Neural progenitor cell (in vitro differentiated cells): Measurements from ENCODE around the gene METTL21C. TPM values are rescaled to one million over a fixed set of nuclear protein-coding genes. Genes with fewer than 3 reads are reported as not detected.

Experiments
- DNase-seq: peaks from one replicate; pipeline ENCODE4 v3.0.0-alpha.2; 2016; ENCODE audit warnings: low spot score
- H2AFZ ChIP-seq: fragments of 200-600 bp; sonication (generic); replicated peaks from 2 replicates; pipeline ENCODE4 v1.6.1; 2016; ENCODE audit warnings: antibody characterized with exemption
- H3F3A ChIP-seq: fragments of 200-600 bp; sonication (generic); 2 replicates; pipeline ENCODE4 v1.6.1; 2016; ENCODE audit warnings: antibody characterized with exemption, low read depth
- H3K27ac ChIP-seq: fragments of 200-600 bp; sonication (generic); 2 replicates; pipeline ENCODE4 v1.5.1; 2016; ENCODE audit warnings: mild to moderate bottlenecking
- H3K27me3 ChIP-seq: fragments of 200-600 bp; sonication (generic); 2 replicates; pipeline ENCODE4 v1.6.1; 2016; ENCODE audit warnings: mild to moderate bottlenecking, moderate library complexity
- H3K36me3 ChIP-seq: fragments of 200-600 bp; sonication (generic); 2 replicates; pipeline ENCODE4 v1.5.1; 2016
- H3K4me1 ChIP-seq: fragments of 200-600 bp; sonication (generic); 2 replicates; pipeline ENCODE4 v1.6.1; 2016; ENCODE audit warnings: mixed run types
- H3K4me2 ChIP-seq: fragments of 200-600 bp; sonication (generic); 2 replicates; pipeline ENCODE4 v1.6.1; 2016
- H3K4me3 ChIP-seq: fragments of 200-600 bp; sonication (generic); 2 replicates; pipeline ENCODE4 v1.5.1; 2016
- H3K79me2 ChIP-seq: fragments of 200-600 bp; sonication (generic); 2 replicates; pipeline ENCODE4 v1.6.1; 2016; ENCODE audit warnings: low read depth
- H3K9ac ChIP-seq: fragments of 200-600 bp; sonication (generic); 2 replicates; pipeline ENCODE4 v1.6.1; 2016
- H3K9me3 ChIP-seq: fragments of 200-600 bp; sonication (generic); 2 replicates; pipeline ENCODE4 v1.5.1; 2016; ENCODE audit warnings: low read depth
- H4K20me1 ChIP-seq: fragments of 200-600 bp; sonication (generic); 2 replicates; pipeline ENCODE4 v1.6.1; 2016; ENCODE audit warnings: low read depth
- H3K27ac Mint-ChIP-seq: 3 replicates; pipeline ENCODE4 v1.8.0; 2021; ENCODE audit warnings: mixed read lengths
- H3K27me3 Mint-ChIP-seq: 2 replicates; pipeline ENCODE4 v1.8.0; 2022; ENCODE audit warnings: low read depth, mild to moderate bottlenecking, inconsistent platforms, moderate library complexity, mixed read lengths; ENCODE audit not compliant: insufficient read depth
- H3K36me3 Mint-ChIP-seq: 3 replicates; pipeline ENCODE4 v1.8.0; 2021; ENCODE audit warnings: mixed read lengths
- H3K4me1 Mint-ChIP-seq: 3 replicates; pipeline ENCODE4 v1.8.0; 2021; ENCODE audit warnings: mixed read lengths
- H3K4me3 Mint-ChIP-seq: 3 replicates; pipeline ENCODE4 v1.8.0; 2021; ENCODE audit warnings: mild to moderate bottlenecking, moderate library complexity, mixed read lengths
- H3K9me3 Mint-ChIP-seq: 3 replicates; pipeline ENCODE4 v1.8.0; 2020; ENCODE audit warnings: mixed read lengths
- CTCF ChIP-seq: fragments of 200-600 bp; sonication (generic); IDR thresholded peaks from 2 replicates; pipeline ENCODE4 v1.5.1; 2017; ENCODE audit warnings: antibody characterized with exemption, mild to moderate bottlenecking
- EZH2 ChIP-seq: fragments of 200-600 bp; sonication (generic); IDR thresholded peaks from 2 replicates; pipeline ENCODE4 v1.6.1; 2017; ENCODE audit warnings: antibody characterized with exemption, mild to moderate bottlenecking, moderate library complexity
- EZH2phosphoT487 ChIP-seq: fragments of 200-600 bp; sonication (generic); IDR thresholded peaks from 2 replicates; pipeline ENCODE4 v1.6.1; 2017; ENCODE audit warnings: antibody characterized with exemption
- total RNA-seq: library from RNA; depleted of rRNA; stranded (reverse); fragments of >200 nt; gene quantifications from 2 replicates; pipeline ENCODE4 v1.2.3, GENCODE V29; 2015; ENCODE audit warnings: low replicate concordance

METTL21C gene
- total RNA-seq, 1 donor from 2014 or later, result not detected

- Histone ChIP-seq H4K20me1 (no peaks in the 10 kb centered on the region), H3K4me2 (no peak overlapping the region), H3K4me3 (no peak overlapping the region), H3F3A (peaks cover 3% of the 10 kb centered on the region), H3K27ac (no peak overlapping the region), H3K4me1 (no peaks in the 10 kb centered on the region), H3K9ac (no peak overlapping the region), H3K27me3 (no peaks in the 10 kb centered on the region), H2AFZ (no peak overlapping the region), H3K9me3 (no peaks in the 10 kb centered on the region), H3K36me3 (peaks cover 3% of the 10 kb centered on the region), H3K79me2 (no peaks in the 10 kb centered on the region)
- H3K9me3 Mint-ChIP-seq, result no peaks in the 10 kb centered on the region
- H3K27ac Mint-ChIP-seq, result no peak overlapping the region
- TF ChIP-seq CTCF, result no peak
- TF ChIP-seq EZH2, result no peak
- no peak for TF ChIP-seq EZH2phosphoT487
- no peaks in the 10 kb centered on the region for H3K4me1 Mint-ChIP-seq
- H3K36me3 Mint-ChIP-seq, result peaks cover 9% of the 10 kb centered on the region
- peaks cover 2% of the 10 kb centered on the region for H3K27me3 Mint-ChIP-seq
- no peak overlapping the region for H3K4me3 Mint-ChIP-seq
- no peak for DNase-seq
Observed at GRCh38 chr13:102680133-102680717, 14.6 kb downstream of the METTL21C start.

GRCh38 chr13:102679449-102680132 is 15.3 kb downstream of the METTL21C start:
- no peaks in the 10 kb centered on the region for H3K4me1 ChIP-seq
- H3K27me3 Mint-ChIP-seq, result peaks cover 2% of the 10 kb centered on the region
- DNase-seq, result no peak
- H3K4me3 ChIP-seq, result no peak overlapping the region
- no peak for TF ChIP-seq EZH2
- no peak for TF ChIP-seq EZH2phosphoT487
- TF ChIP-seq CTCF, result no peak
- no peaks in the 10 kb centered on the region for H3K9me3 ChIP-seq
- no peak overlapping the region for H3K4me3 Mint-ChIP-seq
- no peaks in the 10 kb centered on the region for H3K79me2 ChIP-seq
- peaks cover 3% of the 10 kb centered on the region for H3F3A ChIP-seq
- no peak overlapping the region for H3K9ac ChIP-seq
- no peaks in the 10 kb centered on the region for H3K27me3 ChIP-seq
- peaks cover 3% of the 10 kb centered on the region for H3K36me3 ChIP-seq
- H4K20me1 ChIP-seq, result no peaks in the 10 kb centered on the region
- H3K36me3 Mint-ChIP-seq, result peaks cover 9% of the 10 kb centered on the region
- H3K9me3 Mint-ChIP-seq, result no peaks in the 10 kb centered on the region
- no peak overlapping the region for H2AFZ ChIP-seq
- H3K27ac ChIP-seq, result no peak overlapping the region
- no peak overlapping the region for H3K27ac Mint-ChIP-seq
- no peaks in the 10 kb centered on the region for H3K4me1 Mint-ChIP-seq
- no peak overlapping the region for H3K4me2 ChIP-seq

- no peak for DNase-seq
- Histone ChIP-seq H3K4me2 (no peak overlapping the region), H3F3A (peaks cover 3% of the 10 kb centered on the region), H3K9me3 (no peaks in the 10 kb centered on the region), H2AFZ (no peak overlapping the region), H3K9ac (no peak overlapping the region), H3K79me2 (no peaks in the 10 kb centered on the region), H4K20me1 (no peaks in the 10 kb centered on the region), H3K4me1 (no peaks in the 10 kb centered on the region), H3K27me3 (no peaks in the 10 kb centered on the region), H3K36me3 (peaks cover 7% of the 10 kb centered on the region), H3K27ac (no peak overlapping the region), H3K4me3 (no peak overlapping the region)
- no peak for TF ChIP-seq EZH2phosphoT487
- no peak for TF ChIP-seq EZH2
- no peak for TF ChIP-seq CTCF
- H3K9me3 Mint-ChIP-seq, result no peaks in the 10 kb centered on the region
- no peak overlapping the region for H3K27ac Mint-ChIP-seq
- no peaks in the 10 kb centered on the region for H3K4me1 Mint-ChIP-seq
- peaks cover 2% of the 10 kb centered on the region for H3K27me3 Mint-ChIP-seq
- H3K36me3 Mint-ChIP-seq, result peaks cover 13% of the 10 kb centered on the region
- no peak overlapping the region for H3K4me3 Mint-ChIP-seq
Observed at GRCh38 chr13:102678339-102679107, 16.3 kb downstream of the METTL21C start.
